ENCODE results near the gene SP1.
A peak's percentile ranks its signal among the peaks of the same experiment; 100 is the strongest.
"Not testable (repeated sequence)": the region's sequence is repeated elsewhere in the genome, so short reads cannot be mapped to it uniquely, and the experiment has no call there.

Gene SP1

DNA sequence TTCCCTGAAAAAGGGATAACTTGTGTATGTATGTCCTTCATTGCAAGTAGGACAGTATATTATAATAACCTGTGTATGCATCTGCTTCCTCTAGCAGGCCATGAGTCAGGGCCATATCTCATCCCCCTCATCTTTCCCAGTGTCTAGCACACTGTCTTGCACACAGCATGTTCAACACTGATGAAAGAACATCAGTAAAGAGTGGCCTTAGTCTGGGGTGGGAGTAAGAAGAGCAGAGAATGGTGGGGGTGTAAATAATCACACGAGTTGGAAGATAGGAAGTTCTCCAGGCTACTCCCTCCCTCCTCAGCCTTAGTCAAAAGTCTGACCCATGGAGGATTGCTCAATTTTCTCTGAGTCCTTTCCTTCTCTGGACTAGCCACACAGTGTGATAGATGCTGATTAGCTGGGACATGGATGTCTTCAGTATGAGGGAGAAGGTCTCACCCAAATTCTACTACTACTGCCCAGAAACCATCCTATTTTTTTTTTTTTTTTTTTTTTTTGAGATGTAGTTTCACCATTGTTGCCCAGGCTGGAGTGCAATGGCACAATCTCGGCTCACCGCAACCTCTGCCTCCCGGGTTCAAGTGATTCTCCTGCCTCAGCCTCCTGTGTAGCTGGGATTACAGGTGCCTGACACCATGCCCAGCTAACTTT is 14.6 kb upstream of the SP1 start:
- no peak for DNase-seq

DNA sequence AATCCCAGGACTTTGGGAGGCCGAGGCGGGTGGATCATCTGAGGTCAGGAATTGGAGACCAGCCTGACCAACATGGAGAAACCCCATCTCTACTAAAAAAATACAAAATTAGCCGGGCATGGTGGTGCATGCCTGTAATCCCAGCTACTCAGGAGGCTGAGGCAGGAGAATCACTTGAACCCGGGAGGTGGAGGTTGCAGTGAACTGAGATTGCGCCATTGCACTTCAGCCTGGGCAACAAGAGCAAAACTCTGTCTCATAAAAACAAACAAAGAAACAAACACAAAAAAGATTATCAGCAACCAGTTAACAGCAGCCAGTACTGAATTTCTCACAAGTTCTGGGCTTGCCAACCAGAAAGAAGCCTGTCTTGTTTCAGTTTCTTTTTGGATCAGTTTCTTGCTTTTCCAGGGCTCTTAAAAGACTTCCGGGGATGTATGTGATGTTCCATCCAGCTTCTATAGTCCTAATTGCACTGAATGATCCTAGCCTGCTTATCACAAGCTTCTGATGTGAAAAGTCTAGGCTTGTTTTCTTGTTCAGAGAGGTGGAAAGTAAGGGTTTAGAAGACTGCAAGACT is 6.3 kb upstream of the SP1 start:
- DNase-seq = not testable (repeated sequence)

DNA sequence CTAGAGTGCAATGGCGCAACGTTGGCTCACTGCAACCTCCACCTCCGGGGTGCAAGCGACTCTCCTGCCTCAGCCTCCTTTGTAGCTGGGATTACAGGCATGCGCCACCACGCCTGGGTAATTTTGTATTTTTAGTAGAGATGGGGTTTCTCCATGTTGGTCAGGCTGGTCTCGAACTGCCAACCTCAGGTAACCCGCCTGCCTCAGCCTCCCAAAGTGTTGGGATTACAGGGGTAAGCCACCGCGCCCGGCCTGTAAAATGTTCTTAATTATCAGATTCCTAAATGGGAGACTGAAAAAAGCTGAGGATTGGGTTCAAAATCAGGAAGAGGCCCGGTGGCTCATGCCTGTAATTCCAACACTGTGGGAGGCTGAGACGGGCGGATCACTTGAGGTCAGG is 5.7 kb upstream of the SP1 start:
- not testable (repeated sequence) for DNase-seq

DNA sequence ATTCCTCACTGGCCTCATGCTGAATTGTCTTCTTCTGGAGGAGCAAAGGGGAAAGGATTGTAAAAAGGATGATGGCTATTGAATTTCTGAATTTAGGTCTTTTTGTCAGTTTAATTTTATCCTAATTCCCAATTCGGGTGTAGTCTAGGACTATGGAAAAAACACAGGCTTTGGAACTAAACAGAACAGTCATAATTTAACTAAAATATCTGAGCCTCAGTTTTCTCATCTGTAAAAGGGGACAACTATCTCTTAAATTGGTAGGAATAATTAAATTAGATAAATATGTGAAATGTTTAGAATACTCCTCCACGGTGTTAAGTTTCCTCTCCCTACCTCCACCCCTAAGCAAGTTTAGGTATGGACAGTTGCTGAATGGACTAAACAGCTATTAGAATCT is 3.2 kb upstream of the SP1 start:
- DNase-seq = no peak

DNA sequence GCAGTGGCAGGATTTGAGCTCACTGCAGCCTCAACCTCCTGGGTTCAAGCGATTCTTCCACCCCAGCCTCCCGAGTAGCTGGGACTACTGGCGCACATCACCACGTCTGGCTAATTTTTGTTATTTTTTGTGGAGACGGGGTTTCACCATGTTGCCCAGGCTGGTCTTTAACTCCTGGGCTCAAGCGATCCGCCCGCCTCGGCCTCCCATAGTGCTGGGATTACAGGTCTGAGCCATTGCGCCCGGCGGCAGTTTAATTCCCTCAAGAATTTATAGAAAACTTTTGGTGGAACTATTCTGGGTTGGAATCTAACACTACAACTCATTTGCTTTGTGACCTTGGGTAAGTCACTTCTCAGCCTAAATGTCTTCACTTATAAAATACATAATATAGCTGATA is 1.8 kb upstream of the SP1 start:
- DNase-seq = no peak

GRCh38 chr12:53378724-53379388 is 1.1 kb upstream of the SP1 start:
- DNase-seq = peak; percentile 15

GRCh38 chr12:53379389-53380103 is 430 bp upstream of the SP1 start:
- peak; percentile 100 for DNase-seq

- no peak for DNase-seq
Measured at GRCh38 chr12:53380794-53381730, 1.1 kb downstream of the SP1 start.

GRCh38 chr12:53381731-53382630 is 2.0 kb downstream of the SP1 start:
- no peak for DNase-seq

- no peak for DNase-seq
Measured at GRCh38 chr12:53383258-53383657, 3.3 kb downstream of the SP1 start.

GRCh38 chr12:53386381-53386780 is 6.4 kb downstream of the SP1 start:
- not testable (repeated sequence) for DNase-seq

- no peak for DNase-seq
Measured at GRCh38 chr12:53388932-53389331, 9.0 kb downstream of the SP1 start.

DNA sequence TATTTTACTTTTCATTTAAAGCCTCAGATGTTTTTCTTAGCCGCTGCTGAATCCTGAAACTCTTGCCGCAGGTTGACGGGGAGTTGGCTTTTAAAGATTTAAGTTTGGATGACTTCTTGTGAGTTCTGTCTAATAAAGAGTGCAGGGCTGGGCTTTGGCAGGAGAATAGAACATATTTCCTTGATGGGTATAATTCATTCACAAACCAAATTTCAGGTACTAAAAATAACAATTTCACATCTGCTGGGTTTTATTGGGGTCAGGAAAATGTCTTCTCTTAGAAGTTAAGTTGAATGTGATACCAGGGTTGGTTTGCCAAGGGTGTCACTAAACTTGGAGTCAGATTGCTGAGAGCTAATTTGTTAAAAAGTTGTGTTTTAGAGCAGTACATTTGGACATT is 9.7 kb downstream of the SP1 start:
- DNase-seq = no peak

- no peak for DNase-seq
Measured at GRCh38 chr12:53391724-53392123, 11.7 kb downstream of the SP1 start.

DNA sequence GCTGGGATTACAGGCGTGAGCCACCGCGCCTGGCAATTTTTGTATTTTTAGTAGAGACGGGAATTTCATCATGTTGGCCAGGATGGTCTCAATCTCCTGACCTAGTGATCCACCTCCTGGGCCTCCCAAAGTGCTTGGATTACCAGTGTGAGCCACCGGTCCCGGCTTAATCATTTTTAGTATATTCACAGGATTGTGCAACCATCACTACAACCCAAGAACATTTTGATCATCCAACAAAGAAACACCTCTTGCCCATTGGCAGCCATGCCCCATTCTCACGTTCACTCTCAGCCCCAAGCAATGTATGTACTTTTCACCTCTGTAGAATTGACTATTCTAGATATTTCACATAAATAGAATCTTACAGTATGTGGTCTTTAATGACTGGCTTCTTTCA is 19.9 kb downstream of the SP1 start:
- DNase-seq = no peak

- not testable (repeated sequence) for DNase-seq
Measured at GRCh38 chr12:53402351-53402750, 22.4 kb downstream of the SP1 start.

DNA sequence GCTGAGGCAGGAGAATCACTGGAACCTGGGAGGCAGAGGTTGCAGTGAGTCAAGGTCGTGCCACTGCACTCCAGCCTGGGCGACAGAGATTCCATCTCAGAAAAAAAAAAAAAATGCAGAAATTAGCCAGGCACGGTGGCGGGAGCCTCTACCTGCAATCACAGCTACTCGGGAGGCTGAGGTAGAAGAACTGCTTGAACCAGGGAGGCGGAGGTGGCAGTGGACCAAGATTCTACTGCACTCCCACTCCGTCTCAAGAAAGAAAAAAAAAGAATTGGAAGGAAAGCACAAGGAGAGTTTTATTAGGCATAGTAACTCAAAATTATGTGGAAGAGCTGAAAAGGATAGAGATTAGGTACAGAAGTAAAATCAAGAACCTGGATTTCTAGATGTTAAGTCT is 22.9 kb downstream of the SP1 start:
- DNase-seq = no peak

- no peak for DNase-seq
Measured at GRCh38 chr12:53410951-53411350, 31.0 kb downstream of the SP1 start.

DNA sequence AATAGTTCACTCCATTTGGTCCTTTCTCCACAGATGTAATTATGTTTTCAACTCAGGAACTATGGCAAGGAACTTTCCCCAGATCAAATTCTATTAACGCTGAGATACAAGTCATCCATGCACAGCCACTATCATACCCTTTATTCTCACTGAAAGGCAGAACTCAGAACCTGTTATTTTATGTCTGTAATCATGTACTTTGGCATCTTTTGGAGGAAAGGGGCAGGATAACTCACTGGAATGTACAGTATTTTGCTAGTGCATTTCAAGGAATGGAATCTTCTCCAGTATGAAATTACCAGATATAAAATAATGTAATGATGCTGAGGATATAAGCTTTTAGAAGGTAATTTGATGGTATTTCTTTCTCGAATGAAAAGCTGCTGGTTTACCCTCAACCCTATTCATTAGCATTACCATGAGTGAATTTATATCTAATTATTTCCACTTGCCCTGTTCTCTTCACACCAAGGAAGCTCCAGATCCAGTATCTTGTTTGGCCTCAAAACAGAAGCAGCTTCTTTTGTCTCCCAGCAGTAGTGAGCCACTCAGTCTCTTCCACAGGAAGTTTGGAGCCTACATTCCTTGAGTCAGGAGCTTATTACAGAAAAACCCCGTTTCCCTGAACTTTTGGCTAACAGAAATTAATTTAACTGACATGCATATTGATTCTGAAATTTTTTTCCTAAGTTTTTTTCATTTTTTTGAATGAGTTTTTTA is 33.7 kb downstream of the SP1 start:
- no peak for DNase-seq

GRCh38 chr12:53414756-53415417 is 34.9 kb downstream of the SP1 start:
- DNase-seq = no peak

All from NCI-H2171 treated with DMSO at 0.1 percent for 48 hours (cell line).